ENCODE data around the gene HOMER2.
"Not testable (repeated sequence)": the region's sequence is repeated elsewhere in the genome, so short reads cannot be mapped to it uniquely, and the experiment has no call there.

Gene HOMER2

GRCh38 chr15:82830427-82831173, 121.9 kb downstream of the HOMER2 start:
- DNase-seq, result no peak

- no peak for DNase-seq
These were observed 123.3 kb downstream of the HOMER2 start for GRCh38 chr15:82829234-82829633.

- DNase-seq, result no peak
These were observed 124.4 kb downstream of the HOMER2 start for GRCh38 chr15:82828075-82828474.

GRCh38 chr15:82823049-82823448, 129.5 kb downstream of the HOMER2 start:
- no peak for DNase-seq

- DNase-seq, result not testable (repeated sequence)
These were observed 130.7 kb downstream of the HOMER2 start for GRCh38 chr15:82821851-82822250.

GRCh38 chr15:82821396-82821795, 131.1 kb downstream of the HOMER2 start:
- DNase-seq, result not testable (repeated sequence)

GRCh38 chr15:82820128-82820527, 132.4 kb downstream of the HOMER2 start:
- DNase-seq, result no peak

GRCh38 chr15:82812994-82813393, 139.5 kb downstream of the HOMER2 start:
- no peak for DNase-seq

- DNase-seq, result no peak
These were observed 141.6 kb downstream of the HOMER2 start for GRCh38 chr15:82810890-82811426.

- no peak for DNase-seq
These were observed 142.2 kb downstream of the HOMER2 start for GRCh38 chr15:82810061-82810889.

- DNase-seq, result peak; percentile 97
These were observed 143.0 kb downstream of the HOMER2 start, which contains the start of gene WHAMM for GRCh38 chr15:82809308-82810060. Gene WHAMM (plus strand): TSS chr15:82809628. CDS start chr15:82809727, 99 bp downstream.

- DNase-seq, result no peak
These were observed 143.9 kb downstream of the HOMER2 start for GRCh38 chr15:82808634-82809041.

- no peak for DNase-seq
These were observed 144.4 kb downstream of the HOMER2 start for GRCh38 chr15:82807920-82808633.

- no peak for DNase-seq
These were observed 146.5 kb downstream of the HOMER2 start, which contains the start of gene FSD2 for GRCh38 chr15:82805994-82806406. Gene FSD2 (minus strand): TSS chr15:82806069. CDS start chr15:82787390, 18,679 bp downstream.

- DNase-seq, result no peak
These were observed 148.0 kb downstream of the HOMER2 start for GRCh38 chr15:82804575-82804949.

- DNase-seq, result no peak
These were observed 148.5 kb downstream of the HOMER2 start for GRCh38 chr15:82803793-82804574.

- DNase-seq, result no peak
These were observed 150.0 kb downstream of the HOMER2 start for GRCh38 chr15:82802497-82802896.

GRCh38 chr15:82799183-82799841, 153.2 kb downstream of the HOMER2 start:
- no peak for DNase-seq
